OCI-M2 (cell line): ENCODE results near the gene CPXM2.

Experiments
- DNase-seq: peaks from one replicate; lab custom pipeline; 2025; ENCODE audit not compliant: unreplicated experiment; lab: John Stamatoyannopoulos, UW

The CPXM2 gene

DNA sequence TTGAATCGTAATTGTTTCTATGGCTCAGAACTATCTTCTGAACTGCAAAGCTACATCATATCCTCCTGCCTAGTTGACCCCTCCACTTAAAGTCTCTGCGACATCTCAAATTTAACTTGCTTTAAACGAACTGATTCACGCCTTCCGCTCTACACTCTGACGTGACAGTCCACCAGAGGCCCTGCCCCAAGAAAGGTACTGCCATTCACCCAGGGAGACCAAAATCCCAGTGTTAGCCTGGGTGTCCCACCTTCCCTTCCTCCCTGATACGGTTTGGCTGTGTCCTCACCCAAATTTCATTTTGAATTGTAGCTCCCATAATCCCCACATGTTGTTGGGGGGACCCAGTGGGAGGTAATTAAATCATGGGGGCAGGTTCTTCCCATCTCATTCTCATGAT, 90.8 kb downstream of the CPXM2 start:
- DNase-seq: no peak

DNA sequence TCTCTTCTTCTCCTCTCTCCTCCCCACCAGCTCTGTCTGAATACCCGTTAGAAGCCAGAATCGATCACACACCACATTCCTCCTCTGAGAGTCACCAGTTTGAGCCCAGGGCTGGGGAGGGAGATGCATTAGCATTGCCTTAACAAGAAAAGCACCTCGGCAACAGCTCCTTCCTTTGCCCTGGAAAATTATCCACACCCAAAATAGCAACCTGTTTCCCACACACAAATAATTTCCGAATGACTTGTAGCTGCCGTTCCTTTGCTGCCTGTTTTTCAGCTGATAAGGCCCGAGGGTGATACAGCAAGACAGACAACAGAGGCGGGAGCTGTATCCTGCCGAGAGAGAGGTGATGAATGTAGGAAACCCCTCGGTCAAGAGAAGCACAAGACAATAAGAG, 91.3 kb downstream of the CPXM2 start:
- DNase-seq: no peak

DNA sequence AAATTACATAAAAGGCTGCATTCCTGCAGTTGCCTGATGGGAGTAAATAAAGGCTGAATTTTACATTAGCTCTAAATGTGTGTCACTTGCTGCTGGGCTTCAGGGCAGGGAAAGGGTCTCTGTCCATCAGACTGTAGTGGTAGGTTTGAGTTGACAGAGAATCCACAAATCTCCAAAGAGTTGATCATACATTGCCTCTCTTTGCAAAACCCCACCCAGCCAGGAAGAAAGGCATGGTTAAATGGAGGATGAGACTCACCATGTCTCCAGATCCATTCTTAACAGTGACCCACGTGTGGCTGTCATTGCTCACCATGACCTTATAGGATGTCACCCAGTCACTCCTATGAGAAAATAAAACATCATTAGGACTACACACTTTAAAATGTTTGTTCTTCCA, 92.8 kb downstream of the CPXM2 start:
- DNase-seq: no peak

DNA sequence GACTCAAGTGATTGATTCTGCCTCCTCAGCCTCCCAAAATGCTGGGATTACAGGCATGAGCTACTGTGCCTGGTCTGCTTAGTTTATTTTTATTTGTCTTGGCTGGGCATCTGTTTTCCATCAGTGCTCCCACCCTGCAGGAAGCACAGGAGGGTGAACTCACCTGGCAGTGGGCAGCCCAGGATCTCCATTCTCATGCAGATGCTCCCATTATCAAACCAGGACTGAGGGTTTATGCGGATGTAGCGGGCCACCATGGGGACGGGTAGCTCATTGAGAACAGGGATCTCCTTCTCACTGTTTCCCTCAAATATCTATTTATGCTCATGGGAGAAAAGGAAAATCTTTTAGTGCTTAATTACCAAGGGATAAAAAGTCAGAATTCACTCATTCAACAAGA, 93.8 kb downstream of the CPXM2 start:
- no peak for DNase-seq

DNA sequence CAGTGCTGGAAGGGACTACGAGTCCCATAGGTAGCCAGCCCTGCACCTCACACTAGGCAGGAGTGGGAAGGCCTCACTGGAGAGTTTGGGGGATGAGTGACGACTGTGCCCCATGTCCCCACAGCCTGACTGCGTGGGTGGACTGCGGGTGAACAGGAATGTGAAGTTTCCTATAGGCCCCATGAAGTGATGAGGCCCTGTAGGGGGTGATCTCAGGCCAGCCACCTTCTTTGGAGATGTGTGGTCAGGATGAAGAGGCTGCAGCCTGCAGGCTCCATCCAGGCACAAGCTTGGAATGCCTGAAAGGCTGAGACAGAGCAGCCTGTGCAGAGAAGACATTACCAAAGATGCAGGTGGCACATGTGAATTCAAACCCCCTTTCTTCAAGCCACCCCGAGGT, 94.9 kb downstream of the CPXM2 start:
- no peak for DNase-seq

DNA sequence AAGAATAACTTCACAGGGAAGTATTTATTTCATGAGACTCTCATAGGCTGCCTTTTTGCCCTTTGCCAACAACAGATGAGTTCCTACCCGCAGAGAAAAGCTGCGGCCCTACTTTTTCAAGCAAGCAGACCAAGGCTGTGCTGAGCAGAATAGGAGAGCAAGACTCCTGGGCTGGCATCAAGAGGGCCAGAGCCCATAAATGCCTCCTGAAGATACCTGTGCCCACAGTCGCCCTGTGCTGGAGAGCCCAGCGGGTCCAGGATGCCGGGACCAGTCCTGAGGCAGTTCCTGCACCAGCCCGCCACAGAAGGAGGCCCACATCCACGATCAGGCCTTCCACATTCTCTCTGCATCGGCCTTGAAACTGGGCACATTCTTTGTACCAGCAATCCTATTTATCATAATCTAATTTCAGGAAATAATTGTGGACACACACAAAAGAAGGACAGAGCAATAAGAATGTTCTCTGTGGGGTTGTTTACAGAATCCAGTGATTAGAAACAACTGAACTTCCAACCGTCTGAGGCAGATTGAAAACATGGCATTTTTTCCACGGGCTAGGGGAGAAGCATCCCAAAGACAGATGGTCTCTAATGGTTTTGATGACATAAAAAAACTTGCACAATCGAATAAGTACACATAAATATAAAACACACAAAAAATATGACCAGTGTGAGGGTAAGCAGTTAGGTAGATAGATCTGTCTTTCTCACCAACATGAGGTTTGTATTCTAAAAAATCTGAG, 95.6 kb downstream of the CPXM2 start:
- no peak for DNase-seq

DNA sequence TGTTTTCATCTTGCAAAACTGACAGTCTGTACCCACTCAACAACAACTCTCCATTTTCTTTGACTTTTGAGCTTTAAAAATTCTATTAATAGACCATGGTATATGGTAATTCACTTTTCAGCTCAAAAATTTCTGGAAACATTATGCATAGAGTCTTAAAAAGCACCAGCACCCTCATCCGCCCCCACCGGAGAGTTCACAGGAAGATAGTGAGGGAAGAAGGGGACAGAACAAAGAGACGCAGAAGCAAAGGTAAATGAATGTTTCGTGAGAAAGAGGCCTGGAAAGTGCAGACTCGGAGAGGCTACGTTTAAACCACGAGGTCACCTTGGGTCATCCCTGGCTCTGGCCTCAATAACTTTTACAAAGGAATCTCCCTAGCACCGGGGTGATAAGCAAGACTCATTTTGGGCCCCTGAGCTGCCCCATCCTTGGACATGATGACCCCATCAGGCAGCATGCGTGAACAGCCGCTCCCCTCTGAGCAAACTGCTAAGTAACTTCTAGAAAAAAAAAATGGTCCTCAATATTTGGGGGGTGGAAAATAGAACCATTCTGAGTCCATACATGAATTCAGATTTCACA, 96.3 kb downstream of the CPXM2 start:
- no peak for DNase-seq

DNA sequence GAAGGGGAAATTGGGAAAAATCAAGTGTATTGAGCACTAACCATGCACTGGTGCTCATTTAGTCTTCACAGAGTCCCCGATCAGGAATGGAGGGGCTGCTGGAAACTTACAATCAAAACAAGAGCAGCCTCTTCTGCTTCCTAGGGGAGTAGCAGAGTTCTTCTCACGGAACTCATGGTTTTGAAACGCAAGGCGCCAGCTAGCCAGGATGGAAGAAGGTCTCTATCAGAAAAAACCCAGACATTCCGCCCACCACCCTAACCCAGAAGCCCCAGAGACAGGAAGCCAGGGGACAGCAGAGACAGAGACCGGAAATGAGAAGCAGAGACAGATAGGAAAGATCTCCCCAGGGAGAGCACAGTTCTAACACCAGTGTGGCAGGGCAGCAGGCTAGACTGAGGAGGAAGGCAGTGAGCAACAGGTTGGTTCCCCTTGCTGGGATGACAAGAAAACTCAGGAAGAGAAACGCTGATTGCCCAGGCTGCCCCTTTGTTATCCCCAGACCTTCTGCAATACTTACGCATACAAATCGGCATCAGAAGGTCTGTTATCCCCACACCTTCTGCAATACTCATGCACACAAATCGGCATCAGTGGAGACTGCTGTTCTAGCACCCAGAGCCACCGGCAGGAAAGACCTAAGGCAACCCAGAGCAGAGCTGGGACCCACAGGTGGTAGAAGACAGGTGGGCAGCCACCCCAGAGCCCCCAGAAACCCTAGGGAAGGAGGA, 99.2 kb downstream of the CPXM2 start:
- DNase-seq: no peak

DNA sequence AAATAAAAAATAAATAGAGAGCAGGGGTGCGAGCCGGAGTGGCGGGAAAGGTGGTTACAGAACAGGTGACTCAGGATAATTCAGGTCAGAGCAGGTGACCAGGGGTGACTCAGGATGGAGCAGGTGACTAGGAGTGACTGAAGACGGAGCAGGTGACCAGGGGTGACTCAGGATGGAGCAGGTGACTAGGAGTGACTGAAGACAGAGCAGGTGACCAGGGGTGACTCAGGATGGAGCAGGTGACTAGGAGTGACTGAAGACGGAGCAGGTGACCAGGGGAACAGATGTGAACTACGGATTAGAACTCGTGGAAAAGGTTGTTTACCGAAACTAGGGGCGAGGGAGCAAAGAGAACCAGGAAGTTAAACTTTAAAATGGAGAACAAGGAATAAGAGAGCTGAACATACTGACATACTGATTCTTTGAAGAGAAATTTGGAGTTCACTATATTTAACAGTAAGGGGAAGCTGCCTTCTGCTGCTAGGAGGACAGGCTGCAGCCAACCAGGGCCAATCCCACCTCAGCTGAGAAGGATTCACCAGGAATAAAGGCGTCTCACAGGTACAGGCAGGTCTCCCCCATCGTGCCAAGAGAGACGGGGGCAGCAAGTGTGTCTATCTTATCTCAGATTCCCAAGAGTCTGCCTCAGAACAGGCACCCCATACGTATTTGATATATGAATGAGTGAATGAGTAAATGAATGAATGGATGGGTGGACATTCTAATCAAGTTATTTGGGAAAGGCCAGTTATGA, 101.3 kb downstream of the CPXM2 start:
- DNase-seq: no peak

DNA sequence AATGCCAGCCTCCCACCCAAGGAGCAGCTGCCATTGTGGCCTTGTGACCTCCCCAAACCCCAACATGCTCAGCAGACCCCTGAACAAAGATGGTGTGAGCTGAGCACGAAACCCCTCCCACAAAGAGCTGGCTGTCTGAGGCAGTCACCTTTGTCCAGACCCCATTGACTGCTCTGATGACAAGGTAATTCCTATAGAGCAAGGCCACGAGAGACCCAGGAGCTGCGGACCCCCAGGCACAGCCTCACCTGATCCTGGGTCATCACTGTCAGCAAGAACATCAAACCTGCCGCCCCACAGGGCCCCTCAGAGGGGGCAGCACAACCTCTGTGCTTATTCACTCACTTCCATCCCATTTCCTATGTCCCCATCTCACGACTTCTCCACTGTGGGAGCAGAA, 102.6 kb downstream of the CPXM2 start:
- no peak for DNase-seq

DNA sequence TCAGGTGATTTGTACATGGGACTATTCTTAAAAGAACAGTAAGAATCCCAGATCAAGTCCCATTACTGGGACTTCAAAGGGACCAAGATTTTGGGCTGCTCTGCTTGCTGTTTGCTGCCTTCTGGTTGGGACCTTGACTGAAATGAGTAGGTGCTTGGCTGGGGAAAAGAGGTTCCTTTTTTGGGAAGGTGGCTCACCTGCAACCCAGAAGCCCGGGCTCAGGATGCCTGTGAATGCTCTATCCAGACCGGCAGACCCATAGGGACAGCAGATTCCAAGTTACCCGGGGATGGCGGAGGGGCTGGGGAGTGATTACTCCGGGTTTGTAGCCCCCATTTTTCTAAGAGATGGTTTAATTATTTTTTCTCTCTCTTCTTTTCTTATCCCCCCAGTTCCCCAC, 104.0 kb downstream of the CPXM2 start:
- no peak for DNase-seq

DNA sequence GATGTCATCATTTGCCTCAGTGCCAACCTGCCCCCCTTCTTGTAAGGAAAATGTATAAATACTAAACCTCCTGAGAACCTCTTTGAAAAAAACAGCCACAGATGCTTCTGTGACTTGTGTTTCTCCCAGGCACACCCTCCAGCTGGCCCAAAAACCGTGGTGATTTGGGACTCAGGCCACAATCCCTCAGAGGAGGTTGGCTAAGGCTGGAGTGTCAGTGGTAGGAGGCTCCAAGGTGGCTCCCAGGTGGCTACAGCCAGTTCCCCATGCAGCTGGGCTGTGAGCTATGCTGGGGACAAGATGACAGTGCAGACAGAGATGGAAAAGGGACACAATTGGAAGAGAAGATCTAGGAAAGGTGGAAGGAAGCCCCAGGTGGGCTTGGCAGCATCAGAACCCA, 104.7 kb downstream of the CPXM2 start:
- no peak for DNase-seq

DNA sequence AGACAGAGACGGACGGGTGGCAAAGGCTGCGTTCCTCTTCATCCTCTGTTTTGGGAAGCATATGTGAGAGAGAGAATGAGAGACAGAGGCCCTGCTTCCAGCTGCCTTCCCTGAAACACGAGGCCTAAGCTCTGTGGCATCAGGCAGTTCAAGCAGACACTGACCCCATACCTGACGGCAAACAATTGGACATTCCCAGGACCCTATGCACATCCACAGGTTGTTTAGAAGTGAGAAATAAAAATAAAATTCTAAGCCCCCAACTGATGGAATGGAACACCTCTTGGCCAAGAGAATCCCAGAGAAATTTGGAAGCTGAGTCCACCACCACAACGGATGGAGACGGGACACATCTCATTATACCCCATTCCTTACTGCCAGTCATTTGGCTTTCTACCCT, 105.3 kb downstream of the CPXM2 start:
- no peak for DNase-seq

DNA sequence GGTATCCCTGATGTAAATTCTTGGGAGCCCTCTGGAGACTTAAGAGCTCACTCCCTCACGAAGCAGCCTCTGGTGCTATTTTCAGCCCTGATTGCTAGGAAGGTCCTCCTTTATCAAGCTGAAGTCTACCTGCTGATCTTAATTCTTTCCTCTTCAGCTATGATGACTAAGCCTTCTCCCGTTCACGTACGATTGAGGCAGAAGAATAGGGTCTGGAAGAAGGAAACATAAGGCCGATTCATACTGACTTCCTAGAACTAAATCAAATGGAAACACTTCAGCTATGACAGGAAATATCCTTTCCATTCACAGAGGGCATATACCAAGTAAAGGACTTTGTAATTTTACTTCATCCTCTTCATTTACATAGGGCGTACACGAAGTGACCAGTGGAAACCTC, 107.0 kb downstream of the CPXM2 start:
- no peak for DNase-seq

DNA sequence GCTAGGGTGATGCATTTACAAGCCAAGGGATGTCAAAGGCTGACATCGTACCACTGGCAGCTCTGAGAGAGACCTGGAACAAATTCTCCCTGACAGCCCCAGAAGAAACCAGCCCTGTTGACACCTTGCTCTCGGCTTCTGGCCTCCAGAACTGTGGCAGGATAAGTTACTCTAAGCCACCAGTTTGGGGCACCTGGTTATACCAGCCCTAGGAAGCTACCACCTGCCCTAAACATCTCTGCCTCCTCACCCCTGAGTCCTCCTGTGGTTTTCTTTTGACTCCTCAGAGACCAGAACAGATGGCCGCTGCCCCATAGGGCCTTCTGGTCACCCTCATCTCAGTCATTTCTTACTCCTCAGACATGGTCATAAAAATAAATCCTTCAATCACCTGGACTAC, 107.4 kb downstream of the CPXM2 start:
- DNase-seq: no peak

DNA sequence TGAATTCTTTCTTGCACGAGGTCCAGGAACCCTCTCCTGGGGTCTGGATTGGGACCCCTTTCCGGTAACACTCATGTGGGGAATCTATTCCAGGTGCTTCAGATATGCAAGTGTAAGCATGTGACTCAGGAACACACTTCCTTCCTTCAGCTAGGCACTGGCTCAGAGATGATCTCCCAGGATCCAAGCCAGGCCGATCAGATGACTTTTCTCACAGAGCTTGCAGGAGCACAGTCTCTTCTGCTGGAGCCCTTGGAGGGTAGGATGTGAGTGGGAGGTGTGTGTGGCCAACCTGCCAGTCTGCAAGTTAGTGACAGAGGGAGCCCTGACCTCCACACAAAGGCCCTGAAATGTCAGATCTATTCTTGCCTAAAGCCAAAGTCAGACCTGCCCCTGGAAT, 108.3 kb downstream of the CPXM2 start:
- DNase-seq: no peak

DNA sequence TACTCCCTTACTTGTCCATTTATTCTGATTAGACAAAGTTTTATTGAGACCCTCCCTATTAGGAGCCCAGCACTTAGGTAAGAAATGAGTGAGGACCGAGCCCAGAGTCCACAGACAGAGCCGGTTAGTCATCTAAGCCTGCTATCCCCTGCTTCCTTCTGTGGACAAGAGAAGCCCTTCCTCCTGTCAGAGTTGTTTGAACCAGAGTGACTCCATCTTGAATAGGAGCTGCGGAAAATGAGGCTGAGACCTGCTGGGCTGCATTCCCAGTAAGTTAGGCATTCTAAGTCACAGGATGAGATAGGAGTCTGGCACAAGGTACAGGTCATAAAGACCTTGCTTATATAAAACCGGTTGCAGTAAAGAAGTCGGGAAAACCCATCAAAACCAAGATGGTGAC, 109.1 kb downstream of the CPXM2 start:
- DNase-seq: no peak

DNA sequence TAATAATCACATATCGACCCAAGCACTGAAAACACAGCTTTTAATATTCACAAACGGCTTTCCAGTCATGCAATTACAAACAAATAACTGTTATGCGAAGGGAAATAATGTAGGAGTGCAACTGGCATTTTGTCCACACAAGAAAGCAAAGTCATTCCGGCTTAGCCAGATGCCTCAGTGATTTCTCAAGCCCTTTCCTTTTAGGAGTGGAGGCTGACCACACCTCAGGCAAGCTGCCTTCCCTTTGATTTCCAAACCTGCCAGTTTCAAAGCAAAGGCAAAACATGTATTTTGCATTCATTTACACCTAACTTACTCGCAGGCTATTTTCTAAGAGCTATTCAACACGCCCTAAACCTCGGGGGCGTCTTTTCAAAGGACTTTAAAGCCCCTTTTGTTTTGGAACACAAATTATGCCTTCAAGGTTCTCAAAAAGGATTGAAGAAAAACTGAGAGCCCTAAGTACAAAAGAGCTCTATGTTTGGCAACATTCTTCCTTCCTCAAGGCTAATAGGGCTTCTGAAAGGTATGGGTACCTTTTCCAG, 109.6 kb downstream of the CPXM2 start:
- DNase-seq: no peak

DNA sequence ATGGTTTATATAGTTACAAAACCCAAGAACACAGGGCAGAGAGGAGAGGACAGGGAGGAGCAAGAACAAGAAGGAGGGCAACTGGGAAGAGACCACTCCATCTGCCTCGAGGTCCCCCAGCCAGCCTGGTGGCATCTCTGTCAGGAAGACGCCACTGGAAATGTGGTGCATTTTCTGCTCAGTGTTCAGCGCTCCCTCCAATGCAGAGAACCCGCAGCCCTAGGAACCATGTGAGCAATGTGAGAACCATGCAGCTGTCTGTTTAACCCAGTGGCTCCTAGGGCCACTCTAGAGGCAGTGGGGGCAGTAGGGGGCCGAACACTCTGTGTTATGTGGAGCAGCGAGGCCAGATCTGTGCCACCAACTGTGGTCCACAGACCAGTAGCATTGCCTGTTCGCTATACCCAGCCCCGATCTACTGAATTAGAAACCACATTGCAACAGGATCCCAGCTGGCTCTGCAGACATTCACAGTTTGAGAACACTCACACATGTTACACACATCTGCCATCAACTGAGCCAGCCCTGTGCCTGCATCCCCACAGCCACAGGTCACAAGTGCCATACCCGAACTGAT, 110.2 kb downstream of the CPXM2 start:
- DNase-seq: no peak

DNA sequence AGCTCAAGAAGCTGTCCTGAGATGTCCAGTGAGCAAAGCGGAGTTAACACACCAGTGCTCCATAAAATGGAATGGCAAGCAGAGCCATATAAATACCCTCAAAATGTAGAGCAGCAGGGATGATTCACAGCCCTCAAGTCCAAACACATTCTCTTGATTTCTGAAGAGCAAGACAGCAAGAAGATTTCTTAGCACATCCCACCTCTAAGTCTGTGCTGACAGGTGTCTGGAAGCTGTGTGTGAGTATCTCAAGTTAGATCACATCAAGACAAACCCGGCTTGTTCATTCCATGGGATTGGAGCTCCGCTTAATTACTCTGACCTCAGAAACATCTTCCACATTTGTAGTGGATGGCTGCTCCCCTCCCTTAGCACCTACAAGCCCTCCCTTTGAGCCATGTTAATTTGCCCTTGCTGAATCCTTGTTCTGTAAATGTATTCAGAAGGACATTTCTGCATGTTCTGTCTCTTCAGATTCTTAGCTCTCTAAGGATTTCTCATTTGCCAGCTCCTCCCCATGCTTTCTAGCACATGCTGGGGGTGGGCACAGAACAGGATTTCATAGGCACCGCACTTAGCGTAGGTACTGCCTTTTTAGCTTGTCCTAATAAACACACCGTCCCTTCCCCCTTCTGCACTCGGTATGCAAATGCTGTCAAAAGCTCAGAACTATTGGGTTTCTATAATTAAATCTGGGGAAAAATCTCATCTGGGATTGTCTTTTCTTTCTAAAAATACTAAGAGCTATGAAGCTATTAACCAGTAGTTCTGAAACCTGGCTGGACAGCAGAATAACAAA, 112.7 kb downstream of the CPXM2 start:
- DNase-seq: no peak
